GOT3 (cell line): ENCODE results near the gene TBC1D21.

Experiments
- DNase-seq: peaks from one replicate; lab custom pipeline; 2025; ENCODE audit warnings: mixed read lengths; lab: John Stamatoyannopoulos, UW

TBC1D21 gene

DNA sequence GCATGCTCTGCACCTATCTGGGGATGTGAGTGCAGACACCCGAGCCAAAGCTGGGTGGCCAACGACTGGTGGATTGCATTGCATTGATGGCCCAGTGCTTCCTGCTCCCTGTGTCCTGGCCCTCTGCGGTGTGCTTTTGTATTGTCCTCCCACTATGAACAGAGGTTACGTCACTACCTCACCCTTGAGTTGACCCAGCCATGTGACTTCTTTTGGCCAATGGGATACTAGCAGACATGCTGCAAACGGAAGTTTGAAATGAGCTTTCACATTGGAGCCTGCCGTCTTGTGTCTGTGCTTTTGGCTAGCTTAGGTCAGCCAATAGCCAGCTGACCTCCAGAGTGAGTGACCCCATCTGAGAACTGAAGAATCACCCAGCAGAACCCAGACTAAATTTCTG, 15.3 kb upstream of the TBC1D21 start:
- DNase-seq = no peak

DNA sequence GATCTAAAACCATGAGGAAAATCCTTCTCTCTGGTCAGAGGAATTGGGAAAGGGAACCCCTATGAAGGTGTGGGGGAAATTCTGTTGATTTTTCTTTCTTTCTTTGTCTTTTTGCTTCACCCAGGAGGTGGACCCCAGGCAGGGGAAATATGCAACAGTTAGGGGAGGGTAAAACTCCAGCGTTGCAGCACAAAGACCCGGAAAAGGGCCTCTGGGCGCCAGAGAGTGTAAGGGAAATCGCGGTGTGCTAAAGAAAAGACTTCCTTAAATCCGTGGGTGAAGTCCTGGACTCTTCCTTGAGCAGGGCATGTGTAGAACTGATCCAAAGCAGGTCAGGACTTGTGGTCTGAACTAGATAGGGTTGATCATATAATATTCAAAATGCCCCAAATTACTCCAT, 11.1 kb upstream of the TBC1D21 start:
- DNase-seq = no peak

DNA sequence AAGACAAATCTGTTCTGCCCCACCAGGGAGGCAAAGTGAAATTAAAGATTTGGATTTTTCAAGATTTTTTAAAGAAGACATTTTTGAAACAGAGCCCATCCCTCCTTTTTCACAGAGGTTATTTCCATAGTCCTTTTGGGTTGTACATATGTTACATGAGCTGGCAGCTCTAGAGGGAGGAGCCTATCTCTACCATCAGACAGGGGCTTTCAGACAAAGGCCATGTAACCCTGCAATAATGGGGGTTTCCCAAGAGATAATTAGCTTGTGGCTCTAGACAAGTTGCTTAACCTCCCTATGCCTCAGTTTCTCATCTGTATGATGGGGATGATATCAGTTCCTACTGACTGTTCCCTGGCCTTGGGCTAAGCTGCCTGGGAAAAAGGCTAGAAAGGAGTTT, 8.0 kb upstream of the TBC1D21 start:
- DNase-seq = no peak

DNA sequence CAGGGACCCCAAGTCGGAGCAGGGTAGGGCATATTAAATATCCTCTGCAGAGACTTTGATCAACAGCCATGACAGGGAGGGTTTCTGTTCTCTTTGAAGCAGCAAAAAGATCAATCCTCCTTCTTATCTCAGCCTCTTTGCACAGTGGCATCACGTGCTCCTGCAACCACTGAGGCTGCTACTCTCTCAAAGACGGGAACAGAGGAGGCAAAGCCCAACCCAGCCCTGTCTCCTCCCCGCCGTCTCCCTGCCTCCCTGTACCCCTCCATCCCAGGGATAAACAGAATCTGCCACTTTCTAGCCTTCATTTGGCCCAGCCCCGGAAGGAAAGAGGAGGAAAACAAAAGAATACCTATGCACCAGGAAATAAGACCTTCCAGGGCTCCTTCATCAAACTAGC, 7.5 kb upstream of the TBC1D21 start:
- no peak for DNase-seq

DNA sequence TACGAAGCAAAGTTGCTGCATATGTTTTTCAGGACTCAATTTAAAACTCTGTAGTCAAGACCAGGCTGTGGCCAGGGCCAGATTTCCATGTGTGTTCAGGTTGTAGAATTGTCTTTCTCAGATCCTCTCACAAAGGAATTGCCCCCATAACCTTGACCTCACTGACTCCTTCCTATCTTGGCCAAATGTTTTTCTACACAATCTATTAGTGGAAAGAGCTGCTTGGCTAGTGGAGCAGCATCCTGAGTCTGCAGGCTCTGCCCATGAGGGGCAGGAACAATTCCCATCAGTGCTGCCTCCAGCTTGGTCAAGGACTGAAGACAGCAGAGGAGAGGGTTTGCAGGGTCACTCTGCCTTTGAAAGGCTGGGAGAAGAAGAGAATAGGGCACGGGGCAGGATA, 6.9 kb upstream of the TBC1D21 start:
- DNase-seq = no peak

DNA sequence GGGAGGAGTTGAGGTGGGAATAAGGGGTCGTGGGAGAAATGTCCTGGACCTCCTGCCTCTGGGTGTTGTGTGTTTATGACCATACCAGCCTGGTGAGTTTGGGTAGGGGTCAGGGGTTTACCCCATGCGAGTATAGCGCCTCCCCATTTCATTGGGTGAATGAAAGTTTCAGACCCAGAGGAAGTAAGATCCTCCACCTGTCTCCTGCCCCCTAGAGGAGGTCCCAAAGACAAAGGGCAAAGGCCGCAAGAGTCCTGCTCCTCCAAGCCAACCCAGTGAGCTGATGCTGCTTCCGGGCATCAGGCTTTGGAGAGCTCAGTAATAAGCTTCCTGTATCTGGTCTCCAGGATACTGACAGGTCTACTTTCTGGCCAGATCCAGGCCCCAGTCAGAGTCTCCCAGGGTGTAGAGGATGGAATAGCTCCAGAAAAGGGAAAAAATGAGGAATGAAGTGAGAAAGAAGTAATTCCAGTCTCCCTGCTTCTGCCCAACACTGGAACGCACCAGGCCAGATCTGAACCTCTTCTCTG, 6.4 kb upstream of the TBC1D21 start:
- no peak for DNase-seq

DNA sequence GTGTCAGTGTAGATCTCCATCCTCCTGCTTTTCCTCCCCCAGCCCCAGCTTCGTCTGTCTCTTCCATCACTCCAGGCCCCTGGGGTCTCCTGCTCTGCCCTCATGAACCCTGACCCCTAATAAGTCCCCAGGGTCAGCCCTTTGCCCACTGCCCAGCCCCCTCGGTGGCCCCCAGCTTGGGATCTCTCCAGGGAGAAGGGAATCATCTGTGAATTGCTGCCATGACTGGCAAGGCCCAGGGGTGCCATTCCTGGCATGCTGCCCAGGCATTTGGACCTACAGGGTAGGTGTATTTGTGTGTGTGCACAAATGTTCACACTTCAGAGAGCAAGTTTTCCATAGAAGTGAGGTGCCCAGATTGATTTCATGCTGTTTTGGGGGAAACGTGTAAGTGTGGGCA, 5.9 kb upstream of the TBC1D21 start:
- DNase-seq = no peak

DNA sequence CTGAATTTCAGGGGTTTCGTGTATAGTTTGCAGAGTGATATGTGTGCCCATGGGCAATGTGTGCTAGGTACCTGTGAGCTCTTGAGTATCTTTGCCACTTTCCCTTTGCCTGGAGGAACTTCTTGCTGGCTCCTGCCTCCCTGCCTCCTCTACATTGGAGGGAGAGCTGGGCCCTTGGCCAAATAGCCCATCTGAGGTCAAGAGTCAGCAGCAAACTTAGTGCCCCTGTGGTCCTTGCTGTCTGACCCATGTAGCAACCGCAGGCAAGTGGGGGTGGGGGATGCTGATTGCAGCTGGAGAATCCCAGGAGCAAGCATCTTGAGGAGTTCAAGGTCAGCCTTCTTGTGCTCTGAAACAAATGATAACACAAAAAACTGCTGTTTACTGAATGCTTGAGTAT, 5.4 kb upstream of the TBC1D21 start:
- no peak for DNase-seq

DNA sequence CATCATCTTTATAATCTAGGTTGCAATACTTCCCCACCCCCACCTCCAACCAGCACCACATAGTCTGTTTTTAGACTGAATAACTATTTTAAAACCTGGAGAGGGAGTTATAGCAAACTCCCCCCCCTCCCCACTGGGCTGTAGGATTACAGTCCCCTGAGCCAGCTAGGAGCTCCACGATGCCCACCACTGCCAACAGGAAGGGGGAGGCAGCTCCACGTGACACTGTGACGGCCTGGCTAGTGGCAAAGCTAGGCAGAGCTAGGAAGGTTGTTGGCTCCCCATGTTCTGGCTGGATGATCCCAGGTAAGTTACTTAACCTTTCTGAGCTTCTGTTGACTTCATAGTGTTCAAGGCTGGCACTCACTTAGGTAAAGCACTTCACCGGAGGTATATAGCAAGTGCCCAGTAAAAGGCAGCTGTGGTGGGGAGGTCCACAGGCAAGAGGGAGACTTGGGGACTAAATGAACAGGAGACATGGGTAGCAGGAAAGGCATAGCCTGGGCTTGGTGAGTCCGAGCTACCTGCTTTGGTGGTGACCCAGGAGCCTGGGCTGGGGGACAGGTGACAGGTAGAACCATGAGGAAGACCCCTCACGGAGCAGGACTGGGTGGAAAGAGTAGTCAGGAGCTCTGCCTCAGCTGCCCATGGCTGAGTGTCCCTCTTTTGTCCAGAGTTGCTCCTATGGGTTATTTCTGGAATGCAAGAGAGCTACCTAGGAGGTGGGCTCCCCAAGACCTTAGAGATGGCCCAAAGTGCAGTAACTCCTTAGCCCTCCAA, 4.0 kb upstream of the TBC1D21 start:
- DNase-seq = no peak

DNA sequence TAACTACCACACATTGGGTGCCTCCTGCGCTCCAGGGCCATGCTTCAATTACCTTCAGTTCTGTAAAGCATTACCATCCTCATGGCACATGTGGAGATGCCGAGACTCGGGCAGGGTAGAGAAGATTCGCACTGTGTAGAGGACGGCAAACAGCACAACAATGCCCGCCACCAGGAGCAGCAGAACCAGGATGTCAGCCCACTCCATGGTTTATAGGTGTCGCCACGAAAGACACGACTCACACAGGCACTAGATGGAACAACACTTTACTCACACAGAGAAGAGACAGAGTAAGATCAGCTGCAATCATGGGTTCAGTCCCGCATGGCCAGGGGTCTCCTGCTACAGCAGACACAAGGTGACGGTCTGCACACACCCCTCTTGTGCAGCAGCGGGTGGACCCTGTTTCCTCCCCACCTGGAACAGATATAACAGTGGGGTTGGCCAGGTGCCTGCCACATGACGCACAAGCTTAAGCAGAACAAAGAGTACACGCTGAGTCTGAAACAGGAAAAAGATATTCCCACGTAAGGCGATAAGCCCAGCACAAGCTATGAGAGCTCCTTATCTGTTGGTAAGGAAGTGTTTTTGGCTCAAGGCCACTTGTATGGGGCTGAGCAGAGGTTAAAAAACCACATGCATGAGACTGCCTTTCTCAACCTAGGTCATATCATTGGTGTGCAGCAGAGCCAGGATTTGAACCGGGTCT, 2.5 kb upstream of the TBC1D21 start:
- no peak for DNase-seq

DNA sequence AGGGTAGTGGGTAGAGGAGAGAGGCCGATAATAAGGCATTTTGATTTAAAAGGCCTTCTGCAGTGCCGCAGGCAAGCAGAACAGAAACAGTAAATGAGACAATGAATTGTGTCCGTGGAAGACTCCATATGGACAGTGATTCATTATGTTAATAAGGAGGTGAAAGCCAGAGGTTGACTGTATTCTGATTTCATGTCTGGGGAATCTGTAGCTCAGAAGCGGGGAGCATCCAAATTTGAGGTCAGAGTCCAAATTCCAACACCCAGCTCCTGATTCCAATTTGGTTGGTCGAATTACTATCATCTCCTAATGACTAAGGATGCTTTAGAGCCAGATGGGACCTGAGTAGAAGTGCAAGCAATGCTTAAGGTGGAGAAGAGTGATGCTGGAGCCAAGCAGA, 1.0 kb upstream of the TBC1D21 start:
- no peak for DNase-seq

DNA sequence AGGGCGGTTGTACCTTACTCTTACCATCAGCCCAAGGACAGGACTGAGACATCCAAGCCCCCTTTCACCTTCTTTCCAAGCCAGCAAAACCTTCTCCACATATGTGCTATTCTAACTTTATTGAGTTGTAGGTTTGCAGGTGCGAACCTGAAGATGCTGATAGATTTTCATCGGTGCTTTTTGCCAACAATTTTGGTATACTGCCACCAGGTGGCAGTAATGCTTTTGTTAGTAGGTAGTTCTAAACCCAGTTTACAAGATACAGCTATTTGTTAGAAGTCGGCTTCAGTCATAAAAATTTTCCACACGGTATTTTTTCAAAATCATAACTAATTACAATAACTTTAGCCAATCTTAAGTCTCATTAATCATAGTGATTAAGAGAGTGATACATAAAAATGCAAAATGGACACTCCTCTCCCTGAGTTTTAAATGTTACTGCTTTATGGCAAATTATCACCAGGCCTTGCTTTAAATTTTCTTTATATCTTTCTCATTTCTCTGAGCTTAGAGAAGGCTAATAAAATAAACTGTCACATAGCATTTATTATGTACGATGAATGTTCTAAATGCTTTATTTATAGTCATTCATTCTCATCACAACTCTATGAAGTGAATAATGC, 636 bp downstream of the TBC1D21 start:
- no peak for DNase-seq

DNA sequence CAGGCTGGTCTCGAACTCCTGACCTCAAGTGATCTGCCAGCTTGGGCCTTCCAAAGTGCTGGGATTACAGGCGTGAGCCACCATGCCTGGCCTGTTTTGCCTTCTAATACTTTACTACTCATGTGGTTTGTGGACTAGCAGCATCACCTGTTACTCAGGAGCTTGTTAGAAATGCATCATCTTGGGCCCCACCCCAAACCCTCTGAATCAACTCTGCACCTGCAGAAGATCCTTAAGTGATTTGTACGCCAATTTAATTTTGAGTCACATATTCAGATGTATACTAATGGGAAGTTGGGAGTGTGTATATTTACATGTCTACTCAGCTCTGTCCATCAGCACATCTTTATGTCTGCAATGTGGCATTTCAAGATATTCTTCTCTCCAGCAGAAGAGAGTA, 6.1 kb downstream of the TBC1D21 start:
- DNase-seq = no peak

DNA sequence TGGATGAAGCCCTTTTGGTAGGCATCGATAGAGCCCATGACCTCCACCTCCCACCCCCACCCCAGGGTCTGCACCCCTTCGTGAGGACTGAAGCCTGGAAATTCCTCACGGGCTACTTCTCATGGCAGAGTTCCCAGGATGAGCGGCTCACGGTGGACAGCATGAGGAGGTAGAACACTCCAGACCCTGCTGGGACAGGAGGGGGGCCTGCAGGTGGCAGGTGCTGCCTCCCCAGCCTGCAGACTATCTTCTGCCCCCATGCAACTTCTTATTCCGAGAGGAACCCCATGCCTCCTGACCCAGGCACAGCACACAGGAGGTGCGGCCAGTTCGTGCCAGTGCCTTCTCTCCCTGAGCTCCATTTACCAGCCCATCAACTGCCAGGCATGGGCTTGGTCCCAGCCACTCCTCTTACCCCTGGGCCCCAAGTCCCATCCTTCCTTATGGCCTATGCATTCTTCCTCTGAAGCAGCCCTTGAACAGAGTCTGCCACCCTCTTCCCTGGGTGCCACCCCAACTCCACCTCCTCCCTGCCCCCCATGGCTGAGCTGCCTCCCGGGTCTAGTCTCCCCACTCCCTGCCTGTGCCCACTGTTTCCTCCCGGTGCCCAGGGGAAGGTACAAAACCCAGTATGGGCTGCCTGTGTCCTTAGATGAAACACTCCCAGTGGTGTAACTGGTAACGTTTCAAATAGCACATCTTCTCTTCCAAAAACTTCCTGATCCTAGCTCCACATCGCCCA, 8.4 kb downstream of the TBC1D21 start:
- no peak for DNase-seq

DNA sequence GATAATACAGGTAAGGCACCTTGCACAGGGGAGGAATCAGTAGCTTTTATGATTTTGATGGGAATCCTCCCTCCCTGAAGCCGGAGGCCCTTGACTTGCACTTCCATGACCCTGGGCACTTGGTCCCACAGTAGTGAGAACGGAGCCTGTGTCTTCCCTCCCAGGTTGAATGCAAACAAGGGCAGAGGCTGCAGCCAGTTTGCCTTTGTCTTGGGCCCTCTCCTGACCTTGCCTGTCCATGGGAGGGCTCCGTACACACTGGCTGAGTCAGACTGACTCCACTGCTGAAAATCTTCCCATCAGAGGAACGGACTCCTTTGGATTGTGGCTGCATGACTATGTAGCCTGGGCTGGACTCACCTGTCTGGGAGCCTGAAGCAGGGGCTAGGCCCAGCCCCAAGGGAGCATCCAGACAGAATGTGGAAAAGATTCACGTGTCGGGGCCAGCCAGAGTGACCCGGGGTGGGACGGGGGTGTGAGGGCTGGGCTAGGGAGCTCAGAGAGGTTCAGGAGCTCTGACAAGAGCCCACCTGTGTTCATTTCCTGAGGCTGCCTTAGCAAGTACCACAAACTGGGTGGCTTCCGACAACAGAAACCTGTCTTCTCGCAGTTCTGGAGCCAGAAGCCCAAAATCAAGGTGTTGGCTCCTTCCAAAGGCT, 9.5 kb downstream of the TBC1D21 start:
- DNase-seq = no peak

DNA sequence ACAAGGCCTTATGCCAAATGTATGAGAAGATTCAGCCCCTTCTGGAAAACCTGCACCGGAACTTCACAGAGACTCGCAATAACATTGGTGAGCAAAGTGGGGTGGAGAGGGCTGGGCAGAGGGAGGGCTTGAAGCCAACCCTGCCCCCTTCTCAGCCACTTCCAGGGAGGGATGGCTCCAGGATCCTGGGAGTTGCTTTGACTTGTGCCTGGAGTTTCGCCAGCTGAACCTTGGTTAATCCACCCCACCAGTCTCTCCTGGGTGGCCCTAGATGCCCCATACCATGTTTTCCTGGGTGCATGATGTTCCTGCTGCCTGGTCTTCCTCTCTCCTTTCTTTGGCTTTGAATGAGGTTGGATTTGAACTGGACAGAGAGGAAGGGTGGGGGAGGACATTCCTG, 10.8 kb downstream of the TBC1D21 start:
- no peak for DNase-seq

DNA sequence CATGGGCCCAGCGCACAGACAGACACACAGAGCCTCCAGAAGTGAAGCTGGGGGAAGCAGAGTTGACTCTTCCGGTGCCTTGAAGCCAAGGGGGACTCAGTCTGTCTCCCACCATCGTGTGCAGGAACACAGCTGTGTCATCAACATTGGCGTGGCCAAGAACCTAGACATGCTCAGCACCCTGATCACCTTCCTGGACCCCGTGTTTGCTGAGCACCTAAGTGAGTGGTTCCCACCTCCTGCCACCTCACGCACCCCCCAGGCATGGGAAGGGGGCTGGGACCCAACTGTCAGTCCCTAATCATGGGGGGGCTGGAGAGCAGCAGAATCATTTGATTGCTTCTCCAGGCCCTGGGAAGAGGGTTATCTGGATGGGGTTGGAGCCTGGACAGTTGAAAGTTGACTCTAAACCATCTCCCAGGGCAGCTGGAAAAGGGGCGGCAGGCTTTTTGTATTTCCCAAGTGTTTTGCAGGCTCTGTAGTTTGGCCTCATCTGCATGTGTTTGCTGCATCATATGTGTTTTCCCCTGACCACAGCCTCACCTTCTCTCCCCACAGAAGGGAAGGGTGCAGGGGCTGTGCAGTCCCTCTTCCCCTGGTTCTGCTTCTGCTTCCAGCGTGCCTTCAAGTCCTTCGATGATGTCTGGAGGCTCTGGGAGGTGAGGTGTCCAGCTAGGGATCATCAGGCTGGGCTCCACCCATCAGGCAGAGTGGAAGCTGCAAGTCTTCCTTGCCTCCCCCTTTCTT, 12.8 kb downstream of the TBC1D21 start:
- no peak for DNase-seq

DNA sequence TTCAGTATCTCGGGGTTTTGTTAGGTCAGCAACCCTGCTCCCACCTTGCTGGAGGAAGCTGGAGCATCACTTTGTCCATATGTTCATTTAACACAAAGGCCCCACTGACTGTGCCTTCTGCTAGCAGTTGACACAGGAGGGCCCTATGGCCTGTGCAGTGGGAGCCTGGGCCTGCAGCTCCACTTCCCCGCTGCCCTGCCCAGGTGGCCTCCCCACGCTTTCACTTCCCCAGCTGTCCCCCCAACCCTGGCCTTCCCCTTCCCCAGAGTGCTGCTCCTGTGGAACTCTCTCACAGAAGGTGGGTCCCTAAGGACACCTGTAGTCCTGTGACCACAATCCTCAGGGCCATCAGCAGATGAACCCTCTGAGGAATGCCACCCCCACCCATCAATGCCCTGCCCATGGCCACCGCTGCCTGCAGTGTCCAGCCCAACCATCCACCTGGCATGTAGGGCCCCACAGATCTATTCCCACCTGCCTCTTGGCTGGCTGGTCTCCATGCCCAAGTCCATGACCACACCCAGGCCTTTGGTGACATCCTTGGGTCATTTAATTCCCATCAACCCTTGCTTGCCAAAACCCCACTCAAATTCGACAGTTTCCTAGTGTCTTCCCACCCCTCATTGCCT, 13.5 kb downstream of the TBC1D21 start:
- no peak for DNase-seq

DNA sequence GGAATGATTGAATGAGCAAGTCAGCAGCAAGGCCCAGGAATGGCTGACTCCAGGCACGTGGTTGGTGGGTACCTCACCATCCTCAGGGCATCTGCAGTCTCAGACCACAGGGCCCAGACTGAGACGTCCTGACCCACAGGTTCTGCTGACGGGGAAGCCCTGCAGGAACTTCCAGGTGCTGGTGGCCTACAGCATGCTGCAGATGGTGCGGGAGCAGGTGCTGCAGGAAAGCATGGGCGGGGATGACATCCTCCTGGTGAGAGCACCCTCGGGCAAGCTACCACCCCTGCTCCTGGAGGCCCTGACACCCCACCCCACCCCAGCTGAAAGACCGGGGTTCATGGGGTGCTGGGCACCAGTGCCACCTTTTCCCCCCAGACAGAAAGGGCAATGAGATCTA, 14.1 kb downstream of the TBC1D21 start:
- DNase-seq = no peak

DNA sequence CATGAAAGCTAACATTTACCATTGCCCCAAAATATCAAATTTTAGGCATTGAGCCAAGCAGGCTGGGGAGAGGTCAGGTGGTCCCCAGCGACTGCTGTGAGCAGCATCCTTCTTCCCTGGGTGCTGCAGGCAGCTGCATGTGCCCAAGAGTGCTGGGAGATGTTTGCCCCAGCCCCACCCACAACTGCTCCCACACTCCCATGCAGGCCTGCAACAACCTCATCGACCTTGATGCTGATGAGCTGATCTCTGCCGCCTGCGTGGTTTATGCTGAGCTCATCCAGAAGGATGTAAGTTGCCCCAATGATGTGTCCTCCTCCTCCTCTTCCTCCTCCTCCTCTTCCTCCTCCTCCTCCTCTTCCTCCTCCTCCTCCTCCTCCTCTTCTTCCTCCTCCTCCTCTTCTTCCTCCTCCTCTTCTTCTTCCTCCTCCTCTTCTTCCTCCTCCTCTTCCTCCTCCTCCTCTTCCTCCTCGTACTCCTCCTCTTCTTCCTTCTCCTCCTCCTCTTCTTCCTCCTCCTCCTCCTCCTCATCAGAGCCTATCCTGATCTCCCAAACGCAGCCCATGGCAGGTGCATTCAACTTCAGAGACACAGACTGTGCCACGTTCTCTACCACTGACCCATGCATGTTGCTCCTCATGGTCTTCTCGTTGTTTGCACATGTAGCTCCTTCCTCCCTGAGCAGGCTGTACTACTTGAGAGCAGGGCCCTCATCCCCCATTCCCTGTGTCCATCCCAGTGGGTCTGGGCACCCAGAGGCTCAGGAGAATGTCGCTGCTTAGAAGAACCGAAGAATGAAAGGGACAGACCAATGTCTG, 15.1 kb downstream of the TBC1D21 start:
- no peak for DNase-seq
